Mammary epithelial cell (primary cell): Measurements from ENCODE around the gene AHCYL1.

Experiments
- EZH2 ChIP-seq: IDR thresholded peaks from 2 replicates; pipeline ENCODE4 v1.6.1; 2012; ENCODE audit warnings: low read length, inconsistent platforms, borderline replicate concordance
- TF ChIP-seq, protein P1 (sequence below), 2 donors: IDR thresholded peaks in 1 of 2; conservative IDR thresholded peaks in 1 of 2; 2 replicates each; pipeline ENCODE4 v1.5.1; 2011 to 2012; ENCODE audit warnings: inconsistent platforms in 2 of 2, low read length in 2 of 2, mild to moderate bottlenecking in 2 of 2, control low read depth in 1 of 2, low read depth in 1 of 2; ENCODE audit not compliant: insufficient read depth in 1 of 2; ENCODE audit errors: extremely low read depth in 1 of 2

DNA sequence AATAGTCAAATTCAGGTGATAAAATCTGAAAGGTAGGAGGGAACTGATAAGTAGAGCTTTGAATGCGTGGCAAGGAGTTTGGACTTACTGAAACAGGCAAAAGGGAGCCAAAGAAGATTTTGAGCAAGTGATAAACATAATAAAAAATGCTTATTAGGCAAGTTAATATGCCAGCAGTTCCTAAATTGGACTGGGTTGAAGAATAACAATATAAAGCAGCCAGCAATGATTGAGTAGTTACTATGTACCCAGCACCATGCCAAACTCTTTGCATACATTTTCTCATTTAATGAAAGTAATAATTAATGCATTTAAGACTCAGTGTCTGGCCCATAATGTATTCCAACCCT, 23.8 kb upstream of the AHCYL1 start:
- TF ChIP-seq, protein P1, sequence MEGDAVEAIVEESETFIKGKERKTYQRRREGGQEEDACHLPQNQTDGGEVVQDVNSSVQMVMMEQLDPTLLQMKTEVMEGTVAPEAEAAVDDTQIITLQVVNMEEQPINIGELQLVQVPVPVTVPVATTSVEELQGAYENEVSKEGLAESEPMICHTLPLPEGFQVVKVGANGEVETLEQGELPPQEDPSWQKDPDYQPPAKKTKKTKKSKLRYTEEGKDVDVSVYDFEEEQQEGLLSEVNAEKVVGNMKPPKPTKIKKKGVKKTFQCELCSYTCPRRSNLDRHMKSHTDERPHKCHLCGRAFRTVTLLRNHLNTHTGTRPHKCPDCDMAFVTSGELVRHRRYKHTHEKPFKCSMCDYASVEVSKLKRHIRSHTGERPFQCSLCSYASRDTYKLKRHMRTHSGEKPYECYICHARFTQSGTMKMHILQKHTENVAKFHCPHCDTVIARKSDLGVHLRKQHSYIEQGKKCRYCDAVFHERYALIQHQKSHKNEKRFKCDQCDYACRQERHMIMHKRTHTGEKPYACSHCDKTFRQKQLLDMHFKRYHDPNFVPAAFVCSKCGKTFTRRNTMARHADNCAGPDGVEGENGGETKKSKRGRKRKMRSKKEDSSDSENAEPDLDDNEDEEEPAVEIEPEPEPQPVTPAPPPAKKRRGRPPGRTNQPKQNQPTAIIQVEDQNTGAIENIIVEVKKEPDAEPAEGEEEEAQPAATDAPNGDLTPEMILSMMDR (conservative IDR thresholded peaks at IDR 0.05 in 1 of 2, IDR thresholded peaks at IDR 0.05 in 1 of 2; ENCODE audit: extremely low read depth in 1 of 2, insufficient read depth in 1 of 2, low read depth in 1 of 2, low read length in 2 of 2) = no peak
- TF ChIP-seq EZH2 = no peak
